ENCODE results near the gene RETN.

GRCh38 chr19:7624810-7625209 lies 44.0 kb upstream of the RETN start:
- TF ChIP-seq POLR2A (IDR thresholded peaks at IDR 0.05; ENCODE audit: low read length) (no peak), GATA1 (IDR thresholded peaks at IDR 0.05; ENCODE audit: low read depth, low read length) (no peak)

All from erythroblast (primary cell).